HG03442 (cell line): ENCODE results near the gene TRIM31.

Experiments
- ATAC-seq: cut with Tn5 transposase; IDR thresholded peaks from one replicate; pipeline ENCODE4 v1.9.1; 2021; ENCODE audit warnings: mild to moderate bottlenecking, moderate library complexity; ENCODE audit not compliant: unreplicated experiment

The TRIM31 gene

DNA sequence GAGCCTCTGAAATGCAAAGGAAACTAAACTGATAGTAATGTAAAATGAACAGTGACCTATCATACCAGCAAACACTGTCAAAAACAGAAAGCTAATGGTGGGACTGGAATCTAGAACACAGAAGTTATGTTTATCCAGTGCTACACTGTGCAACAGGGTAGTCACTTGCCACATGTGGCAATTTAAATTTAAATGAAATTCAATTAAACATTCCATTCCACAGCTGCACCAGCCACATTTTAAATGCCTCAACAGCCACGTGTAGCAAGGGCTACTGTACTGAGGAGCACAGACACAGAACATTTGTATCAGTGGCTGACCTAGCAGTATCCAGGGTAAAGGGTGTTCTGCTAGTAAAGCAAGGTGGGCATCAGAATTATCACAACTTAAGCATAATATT lies 57.4 kb downstream of the TRIM31 start:
- ATAC-seq = no peak

- no peak for ATAC-seq
These were observed 59.2 kb downstream of the TRIM31 start for GRCh38 chr6:30053682-30054081.
